Bronchial epithelial cell (primary cell): ENCODE data around the gene FAM118B. TPM values are rescaled to one million over a fixed set of nuclear protein-coding genes. Genes with fewer than 3 reads are reported as not detected.

Experiments used
- DNase-seq: peaks from one replicate; pipeline ENCODE4 v3.0.0-alpha.2; 2010; ENCODE audit warnings: low read depth
- FAIRE-seq: peaks from 2 replicates; lab custom pipeline; 2011; peaks lifted over from hg19 to GRCh38; lab: Jason Lieb, UNC
- H3K27me3 ChIP-seq: 2 replicates; pipeline ENCODE4 v1.5.1; 2011; ENCODE audit warnings: low read length; ENCODE audit not compliant: control insufficient read depth, insufficient read depth
- H3K36me3 ChIP-seq: 2 replicates; pipeline ENCODE4 v1.5.1; 2011; ENCODE audit warnings: low read length; ENCODE audit not compliant: control insufficient read depth, insufficient read depth
- H3K4me3 ChIP-seq: 2 replicates; pipeline ENCODE4 v1.5.1; 2011; ENCODE audit warnings: mild to moderate bottlenecking, low read depth, low read length, control low read depth
- total RNA-seq: library from RNA; depleted of rRNA; stranded (reverse); fragments of >200 nt; gene quantifications from 2 replicates; pipeline ENCODE4 v1.2.1, GENCODE V29; 2014
- TF ChIP-seq, protein P1 (sequence below): IDR thresholded peaks from 2 replicates; pipeline ENCODE4 v1.5.1; 2011; ENCODE audit warnings: mild to moderate bottlenecking, moderate library complexity, low read length, control low read depth, inconsistent platforms; ENCODE audit not compliant: insufficient read depth, severe bottlenecking

FAM118B gene
- total RNA-seq, 1 donor from 2014 or later = 15.8 TPM

DNA sequence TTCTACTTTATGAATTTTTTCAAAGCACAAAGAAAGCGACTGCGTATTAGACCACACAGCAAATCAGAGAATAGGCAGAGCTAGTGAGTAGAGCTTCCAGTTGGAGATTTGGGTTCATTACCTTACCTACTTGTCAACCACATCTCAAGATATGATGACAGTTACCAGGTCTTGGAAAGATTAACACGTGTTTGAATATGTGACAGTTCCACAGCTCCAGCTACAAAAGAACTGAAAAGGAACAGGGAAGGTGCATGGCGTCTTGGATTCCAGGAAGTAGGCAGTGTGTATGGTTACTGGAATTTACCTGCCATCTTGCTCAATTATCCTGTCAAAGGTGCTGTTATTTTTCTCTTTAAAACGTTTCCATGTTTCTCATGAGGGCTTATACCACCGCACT, 76.7 kb downstream of the FAM118B start:
- FAIRE-seq (no peak), DNase-seq (no peak)
- TF ChIP-seq, protein P1, sequence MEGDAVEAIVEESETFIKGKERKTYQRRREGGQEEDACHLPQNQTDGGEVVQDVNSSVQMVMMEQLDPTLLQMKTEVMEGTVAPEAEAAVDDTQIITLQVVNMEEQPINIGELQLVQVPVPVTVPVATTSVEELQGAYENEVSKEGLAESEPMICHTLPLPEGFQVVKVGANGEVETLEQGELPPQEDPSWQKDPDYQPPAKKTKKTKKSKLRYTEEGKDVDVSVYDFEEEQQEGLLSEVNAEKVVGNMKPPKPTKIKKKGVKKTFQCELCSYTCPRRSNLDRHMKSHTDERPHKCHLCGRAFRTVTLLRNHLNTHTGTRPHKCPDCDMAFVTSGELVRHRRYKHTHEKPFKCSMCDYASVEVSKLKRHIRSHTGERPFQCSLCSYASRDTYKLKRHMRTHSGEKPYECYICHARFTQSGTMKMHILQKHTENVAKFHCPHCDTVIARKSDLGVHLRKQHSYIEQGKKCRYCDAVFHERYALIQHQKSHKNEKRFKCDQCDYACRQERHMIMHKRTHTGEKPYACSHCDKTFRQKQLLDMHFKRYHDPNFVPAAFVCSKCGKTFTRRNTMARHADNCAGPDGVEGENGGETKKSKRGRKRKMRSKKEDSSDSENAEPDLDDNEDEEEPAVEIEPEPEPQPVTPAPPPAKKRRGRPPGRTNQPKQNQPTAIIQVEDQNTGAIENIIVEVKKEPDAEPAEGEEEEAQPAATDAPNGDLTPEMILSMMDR = no peak
- peaks cover 3% of the 10 kb centered on the region for H3K36me3 ChIP-seq
- no peak overlapping the region for H3K4me3 ChIP-seq
- H3K27me3 ChIP-seq = no peaks in the 10 kb centered on the region

DNA sequence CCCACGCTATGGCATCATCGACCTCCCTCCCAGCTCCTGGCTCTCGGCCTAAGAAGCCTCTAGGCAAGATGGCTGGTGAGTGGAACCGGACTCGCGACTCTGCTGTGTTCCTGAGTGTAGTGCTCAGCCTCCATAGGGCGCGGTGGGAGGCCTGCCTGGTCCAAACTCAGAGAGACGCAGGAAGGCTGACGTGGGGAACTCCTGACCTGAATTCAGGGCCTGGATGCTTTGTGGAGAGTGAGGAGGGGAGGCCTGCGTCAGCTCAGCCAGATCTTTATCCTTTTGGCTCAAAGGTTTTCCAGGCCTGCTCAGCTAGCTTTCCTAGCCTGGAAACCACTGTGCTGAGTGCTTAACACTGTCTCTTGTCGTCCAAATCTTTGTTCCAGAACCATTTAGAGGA, 79.3 kb downstream of the FAM118B start:
- peaks cover 3% of the 10 kb centered on the region for H3K36me3 ChIP-seq

DNA sequence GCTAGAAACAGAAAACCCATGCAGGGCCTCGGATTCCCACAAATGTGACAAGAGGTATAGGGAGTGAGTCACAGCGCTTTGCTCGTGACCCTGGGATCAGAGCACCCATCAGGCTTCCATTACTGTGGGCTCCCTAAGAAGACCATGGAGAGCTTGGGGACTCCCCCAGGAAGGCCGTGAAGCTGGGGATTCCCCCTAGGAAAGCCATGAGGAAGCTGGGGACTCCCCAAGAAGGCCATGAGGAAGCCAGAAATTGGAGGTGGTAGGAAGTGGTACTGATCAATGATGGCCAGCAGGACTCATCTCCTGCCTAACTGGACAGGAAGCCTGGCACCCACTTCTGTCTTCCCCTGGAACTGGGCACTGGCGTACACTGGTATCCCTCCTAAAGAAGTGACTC, 82.1 kb downstream of the FAM118B start:
- no peak overlapping the region for H3K4me3 ChIP-seq
- H3K27me3 ChIP-seq = no peaks in the 10 kb centered on the region
- TF ChIP-seq, protein P1 = no peak
- DNase-seq = no peak
- FAIRE-seq = no peak
- peaks cover 1% of the 10 kb centered on the region for H3K36me3 ChIP-seq

More for the DNA sequence above, 79.3 kb downstream of the FAM118B start:
- TF ChIP-seq, protein P1 = no peak
- no peaks in the 10 kb centered on the region for H3K27me3 ChIP-seq
- no peak for DNase-seq
- FAIRE-seq = no peak
- no peak overlapping the region for H3K4me3 ChIP-seq

DNA sequence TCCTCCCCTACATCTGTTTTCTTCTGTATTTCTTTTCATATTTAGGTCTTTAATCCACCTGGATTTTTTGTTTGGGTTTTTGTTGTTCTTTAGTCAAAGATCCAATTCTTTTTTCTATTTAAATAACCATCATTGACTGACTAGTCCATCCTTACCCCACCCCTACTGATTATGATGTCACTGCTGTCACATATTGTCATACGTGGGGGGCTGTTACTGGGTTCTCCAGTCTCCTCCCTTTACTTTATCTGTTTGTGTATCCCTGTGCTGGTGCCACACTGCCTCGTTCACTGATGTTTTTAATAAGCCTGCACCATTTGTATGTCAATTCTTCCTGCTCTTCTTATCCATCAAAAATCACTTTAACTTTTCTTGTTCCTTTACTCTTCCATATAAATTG, 85.4 kb downstream of the FAM118B start:
- no peak for FAIRE-seq
- Histone ChIP-seq H3K27me3 (no peaks in the 10 kb centered on the region), H3K4me3 (no peak overlapping the region), H3K36me3 (peaks cover 1% of the 10 kb centered on the region)
- no peak for DNase-seq
- TF ChIP-seq, protein P1 = no peak

DNA sequence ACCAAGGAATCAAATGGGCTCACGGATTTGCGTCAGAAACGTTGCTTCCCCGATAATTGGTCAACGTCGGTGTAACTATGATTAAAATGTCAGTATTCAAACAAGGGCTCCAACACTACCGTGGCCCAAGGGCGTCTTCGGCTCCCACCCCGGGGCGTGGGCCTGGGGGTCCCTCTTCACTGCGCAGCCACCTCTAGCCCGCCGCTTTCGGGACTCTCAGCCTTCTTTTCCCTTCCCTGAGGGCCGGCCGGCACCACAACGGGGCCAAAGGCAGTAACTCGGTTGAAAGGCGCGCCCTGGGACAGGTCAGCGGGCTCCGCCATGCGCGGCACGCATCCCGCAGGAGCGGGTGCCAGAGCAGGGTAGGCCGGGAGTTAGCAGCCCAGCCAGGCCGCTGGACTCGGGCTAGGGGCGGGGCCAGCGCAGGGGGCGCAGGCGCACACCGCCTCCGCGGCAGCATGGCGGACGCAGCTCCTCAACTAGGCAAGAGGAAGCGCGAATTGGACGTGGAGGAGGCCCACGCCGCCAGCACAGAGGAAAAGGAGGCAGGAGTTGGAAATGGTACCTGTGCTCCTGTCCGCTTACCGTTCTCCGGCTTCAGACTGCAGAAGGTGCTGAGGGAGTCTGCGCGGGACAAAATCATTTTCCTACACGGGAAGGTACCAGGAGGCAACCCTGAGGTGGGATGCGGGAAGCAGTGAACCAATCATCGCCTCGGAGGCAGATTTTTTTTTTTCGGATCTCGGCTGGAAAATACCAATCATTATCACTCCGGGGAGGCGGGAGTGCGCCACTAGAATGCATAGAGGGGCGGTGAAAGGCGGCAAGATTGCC, 92.3 kb downstream of the FAM118B start, which contains the start of gene DCPS:
Gene DCPS (plus strand): TSS at position 438 of the 834 bp plus-strand sequence. CDS start 21 bp downstream, at position 459.
- Histone ChIP-seq H3K27me3 (no peaks in the 10 kb centered on the region), H3K4me3 (peak within 1 kb of the TSS; percentile 87), H3K36me3 (no peaks in the 10 kb centered on the region)
- TF ChIP-seq, protein P1 = no peak
- no peak for FAIRE-seq
- peak; percentile 82 for DNase-seq
